Neural progenitor cell (in vitro differentiated cells): ENCODE measurements around the gene NME5.

Source experiments
- EZH2 ChIP-seq: fragments of 200-600 bp; sonication (generic); IDR thresholded peaks from 2 replicates; pipeline ENCODE4 v1.6.1; 2017; ENCODE audit warnings: antibody characterized with exemption, mild to moderate bottlenecking, moderate library complexity
- EZH2phosphoT487 ChIP-seq: fragments of 200-600 bp; sonication (generic); IDR thresholded peaks from 2 replicates; pipeline ENCODE4 v1.6.1; 2017; ENCODE audit warnings: antibody characterized with exemption
- TF ChIP-seq, protein P1 (sequence below): fragments of 200-600 bp; sonication (generic); IDR thresholded peaks from 2 replicates; pipeline ENCODE4 v1.5.1; 2017; ENCODE audit warnings: antibody characterized with exemption, mild to moderate bottlenecking

- TF ChIP-seq, protein P1, sequence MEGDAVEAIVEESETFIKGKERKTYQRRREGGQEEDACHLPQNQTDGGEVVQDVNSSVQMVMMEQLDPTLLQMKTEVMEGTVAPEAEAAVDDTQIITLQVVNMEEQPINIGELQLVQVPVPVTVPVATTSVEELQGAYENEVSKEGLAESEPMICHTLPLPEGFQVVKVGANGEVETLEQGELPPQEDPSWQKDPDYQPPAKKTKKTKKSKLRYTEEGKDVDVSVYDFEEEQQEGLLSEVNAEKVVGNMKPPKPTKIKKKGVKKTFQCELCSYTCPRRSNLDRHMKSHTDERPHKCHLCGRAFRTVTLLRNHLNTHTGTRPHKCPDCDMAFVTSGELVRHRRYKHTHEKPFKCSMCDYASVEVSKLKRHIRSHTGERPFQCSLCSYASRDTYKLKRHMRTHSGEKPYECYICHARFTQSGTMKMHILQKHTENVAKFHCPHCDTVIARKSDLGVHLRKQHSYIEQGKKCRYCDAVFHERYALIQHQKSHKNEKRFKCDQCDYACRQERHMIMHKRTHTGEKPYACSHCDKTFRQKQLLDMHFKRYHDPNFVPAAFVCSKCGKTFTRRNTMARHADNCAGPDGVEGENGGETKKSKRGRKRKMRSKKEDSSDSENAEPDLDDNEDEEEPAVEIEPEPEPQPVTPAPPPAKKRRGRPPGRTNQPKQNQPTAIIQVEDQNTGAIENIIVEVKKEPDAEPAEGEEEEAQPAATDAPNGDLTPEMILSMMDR = no peak
- no peak for TF ChIP-seq EZH2
- no peak for TF ChIP-seq EZH2phosphoT487
Observed at GRCh38 chr5:138160706-138161105, 21.5 kb upstream of the NME5 start.
